IMR-90 (cell line): ENCODE measurements around the gene LRRC70.

Experiments
- BHLHE40 ChIP-seq: fragments of 150-350 bp; IDR thresholded peaks from 2 replicates; pipeline ENCODE4 v1.6.1; 2016; ENCODE audit warnings: mild to moderate bottlenecking, low read depth, low read length
- CEBPB ChIP-seq: IDR thresholded peaks from 2 replicates; pipeline ENCODE4 v1.6.1; 2012; ENCODE audit warnings: low read depth, low read length, improper control_type of control experiment
- CTCF ChIP-seq: conservative IDR thresholded peaks from 2 replicates; pipeline ENCODE4 v1.5.1; 2012; ENCODE audit warnings: mild to moderate bottlenecking, low read depth, low read length, improper control_type of control experiment
- FOS ChIP-seq: fragments of 150-350 bp; IDR thresholded peaks from 2 replicates; pipeline ENCODE4 v1.6.1; 2016; ENCODE audit warnings: low read depth, low read length
- MAFK ChIP-seq: IDR thresholded peaks from 2 replicates; pipeline ENCODE4 v1.6.1; 2012; ENCODE audit warnings: low read depth, low read length, improper control_type of control experiment
- MAZ ChIP-seq: IDR thresholded peaks from 2 replicates; pipeline ENCODE4 v1.6.1; 2012; ENCODE audit warnings: low read depth, mild to moderate bottlenecking, low read length, improper control_type of control experiment, moderate library complexity, borderline replicate concordance
- MXI1 ChIP-seq: IDR thresholded peaks from 2 replicates; pipeline ENCODE4 v1.6.1; 2012; ENCODE audit warnings: low read depth, mild to moderate bottlenecking, low read length, moderate library complexity, borderline replicate concordance
- POLR2A ChIP-seq: IDR thresholded peaks from 2 replicates; pipeline ENCODE4 v1.6.1; 2012; ENCODE audit warnings: mild to moderate bottlenecking, low read depth, low read length
- RAD21 ChIP-seq: IDR thresholded peaks from 2 replicates; pipeline ENCODE4 v1.6.1; 2012; ENCODE audit warnings: low read length, improper control_type of control experiment
- RCOR1 ChIP-seq: IDR thresholded peaks from 2 replicates; pipeline ENCODE4 v1.6.1; 2012; ENCODE audit warnings: mild to moderate bottlenecking, low read length, improper control_type of control experiment; ENCODE audit not compliant: insufficient replicate concordance
- RFX5 ChIP-seq: IDR thresholded peaks from 2 replicates; pipeline ENCODE4 v1.8.0; 2012; ENCODE audit warnings: low read depth, mild to moderate bottlenecking, low read length, moderate library complexity
- SMC3 ChIP-seq: fragments of 150-350 bp; IDR thresholded peaks from 2 replicates; pipeline ENCODE4 v1.6.1; 2016; ENCODE audit warnings: low read depth, mild to moderate bottlenecking, antibody characterized with exemption, low read length, moderate library complexity
- TF ChIP-seq, protein P1 (sequence below): fragments of 150-350 bp; IDR thresholded peaks from 2 replicates; pipeline ENCODE4 v1.6.1; 2016; ENCODE audit warnings: low read depth, mild to moderate bottlenecking, low read length, moderate library complexity, borderline replicate concordance
- TF ChIP-seq, protein P2 (sequence below): fragments of 150-350 bp; IDR thresholded peaks from 2 replicates; pipeline ENCODE4 v1.6.1; 2017; ENCODE audit warnings: mild to moderate bottlenecking, antibody characterized with exemption, low read length, low read depth

GRCh38 chr5:62575066-62575465 lies 3.6 kb upstream of the LRRC70 start:
- TF ChIP-seq CEBPB: no peak
- TF ChIP-seq, protein P1, sequence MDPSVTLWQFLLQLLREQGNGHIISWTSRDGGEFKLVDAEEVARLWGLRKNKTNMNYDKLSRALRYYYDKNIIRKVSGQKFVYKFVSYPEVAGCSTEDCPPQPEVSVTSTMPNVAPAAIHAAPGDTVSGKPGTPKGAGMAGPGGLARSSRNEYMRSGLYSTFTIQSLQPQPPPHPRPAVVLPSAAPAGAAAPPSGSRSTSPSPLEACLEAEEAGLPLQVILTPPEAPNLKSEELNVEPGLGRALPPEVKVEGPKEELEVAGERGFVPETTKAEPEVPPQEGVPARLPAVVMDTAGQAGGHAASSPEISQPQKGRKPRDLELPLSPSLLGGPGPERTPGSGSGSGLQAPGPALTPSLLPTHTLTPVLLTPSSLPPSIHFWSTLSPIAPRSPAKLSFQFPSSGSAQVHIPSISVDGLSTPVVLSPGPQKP: no peak
- TF ChIP-seq CTCF: no peak
- TF ChIP-seq POLR2A: no peak
- TF ChIP-seq SMC3: no peak
- TF ChIP-seq, protein P2, sequence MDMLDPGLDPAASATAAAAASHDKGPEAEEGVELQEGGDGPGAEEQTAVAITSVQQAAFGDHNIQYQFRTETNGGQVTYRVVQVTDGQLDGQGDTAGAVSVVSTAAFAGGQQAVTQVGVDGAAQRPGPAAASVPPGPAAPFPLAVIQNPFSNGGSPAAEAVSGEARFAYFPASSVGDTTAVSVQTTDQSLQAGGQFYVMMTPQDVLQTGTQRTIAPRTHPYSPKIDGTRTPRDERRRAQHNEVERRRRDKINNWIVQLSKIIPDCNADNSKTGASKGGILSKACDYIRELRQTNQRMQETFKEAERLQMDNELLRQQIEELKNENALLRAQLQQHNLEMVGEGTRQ: no peak
- TF ChIP-seq BHLHE40: no peak
- TF ChIP-seq FOS: no peak
- no peak for TF ChIP-seq RFX5
- TF ChIP-seq MXI1: no peak
- no peak for TF ChIP-seq MAFK
- TF ChIP-seq MAZ: no peak
- TF ChIP-seq RAD21: no peak
- no peak for TF ChIP-seq RCOR1
